Fibroblast of skin of abdomen (primary cell): Measurements from ENCODE around the gene TENT5C.

ENCODE experiments used
- DNase-seq: peaks from one replicate; pipeline ENCODE4 v3.0.0-alpha.2; 2013

TENT5C gene

DNA sequence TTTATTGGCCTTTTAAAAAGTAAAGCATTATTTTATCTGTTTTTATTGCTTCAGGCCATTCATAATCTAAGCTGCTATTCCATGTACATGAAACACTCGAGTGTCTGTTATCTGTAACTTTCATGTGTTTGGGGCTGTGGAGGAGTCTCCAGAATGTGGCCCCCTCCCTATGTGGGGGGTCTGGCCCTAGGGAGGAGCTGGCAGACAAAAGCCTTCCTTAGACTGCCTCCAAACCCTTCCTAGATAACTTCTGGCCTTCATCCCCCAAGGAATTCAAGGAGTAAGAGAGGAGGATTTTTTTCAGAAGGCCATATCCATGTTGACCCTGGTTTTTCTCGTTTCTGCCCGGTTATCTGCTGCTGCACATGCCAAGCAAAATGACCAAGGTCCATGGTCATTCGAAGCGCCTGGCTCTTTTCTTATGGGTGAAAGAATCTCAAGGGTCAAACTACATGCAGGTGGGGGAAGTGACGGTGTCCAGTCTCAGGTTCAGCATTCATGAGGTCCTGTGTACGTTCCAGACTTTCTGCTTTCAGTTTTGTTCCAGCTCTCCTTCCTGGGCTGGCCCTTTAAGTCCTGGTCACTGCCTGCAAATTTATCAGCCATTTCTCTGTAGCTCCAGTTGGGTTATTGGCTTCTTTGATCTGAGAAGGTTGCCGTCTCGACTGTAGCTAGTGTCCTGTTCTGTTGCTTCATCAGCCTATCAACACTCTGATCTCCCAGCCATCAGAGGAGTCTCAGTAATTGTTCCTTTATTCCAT lies 8.3 kb downstream of the TENT5C start:
- no peak for DNase-seq

DNA sequence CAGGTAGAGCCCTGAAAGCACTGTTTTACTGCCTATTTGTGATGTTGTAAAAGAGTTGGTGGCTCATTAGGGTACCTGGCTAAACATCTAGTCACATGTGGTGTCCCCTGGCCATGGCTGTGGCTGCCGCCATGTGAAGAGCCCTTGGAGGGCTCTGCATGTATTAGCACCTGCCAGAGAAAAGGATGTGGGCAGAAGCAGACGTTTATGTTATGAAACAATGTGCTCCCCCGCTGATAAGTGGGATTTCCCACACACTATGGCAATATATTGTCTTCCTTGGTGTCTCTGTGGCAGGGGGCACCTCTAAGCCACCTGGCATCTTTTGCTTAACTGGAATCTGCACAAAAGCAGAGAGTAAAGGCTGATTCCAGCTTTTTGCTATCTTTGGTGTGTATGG lies 9.6 kb downstream of the TENT5C start:
- DNase-seq, result no peak

DNA sequence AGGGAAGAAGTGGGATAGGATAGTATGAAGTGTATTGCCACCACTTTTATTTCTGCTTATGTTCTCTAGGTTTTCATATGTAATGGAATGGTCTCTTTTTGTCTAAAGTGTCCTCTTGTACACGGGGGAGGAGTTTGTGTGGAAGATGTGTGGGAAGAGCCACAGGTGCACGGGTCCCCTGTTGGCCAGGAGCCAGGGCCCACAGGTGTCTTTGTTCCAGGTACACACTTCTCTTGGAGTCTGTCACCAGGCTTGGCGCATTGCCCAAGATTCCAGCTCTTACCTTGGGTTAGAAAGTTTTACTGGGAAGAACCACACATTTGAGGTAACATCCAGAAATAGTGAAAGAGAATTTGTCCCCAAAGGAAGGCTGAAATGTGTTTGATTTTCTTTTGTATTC lies 10.5 kb downstream of the TENT5C start:
- DNase-seq, result no peak

DNA sequence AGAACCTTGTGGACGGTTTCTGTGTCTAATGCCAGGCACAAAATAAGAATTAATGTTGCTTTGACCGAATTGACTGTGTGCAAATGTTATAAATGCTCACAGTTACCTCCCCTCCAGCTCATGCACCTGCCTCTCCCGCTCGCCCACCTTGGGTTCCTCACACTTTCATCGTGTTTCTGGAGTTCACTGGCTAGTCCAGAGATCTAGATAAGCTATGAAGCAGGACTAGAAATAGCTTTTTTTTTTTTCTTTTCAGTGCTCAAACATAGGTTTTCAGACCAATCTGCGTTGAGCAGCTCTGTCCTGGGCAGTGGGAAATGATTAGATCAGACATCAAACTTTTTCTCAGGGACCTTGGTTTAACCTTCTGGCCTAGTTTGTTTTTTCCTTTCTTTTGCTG lies 11.1 kb downstream of the TENT5C start:
- DNase-seq, result no peak

DNA sequence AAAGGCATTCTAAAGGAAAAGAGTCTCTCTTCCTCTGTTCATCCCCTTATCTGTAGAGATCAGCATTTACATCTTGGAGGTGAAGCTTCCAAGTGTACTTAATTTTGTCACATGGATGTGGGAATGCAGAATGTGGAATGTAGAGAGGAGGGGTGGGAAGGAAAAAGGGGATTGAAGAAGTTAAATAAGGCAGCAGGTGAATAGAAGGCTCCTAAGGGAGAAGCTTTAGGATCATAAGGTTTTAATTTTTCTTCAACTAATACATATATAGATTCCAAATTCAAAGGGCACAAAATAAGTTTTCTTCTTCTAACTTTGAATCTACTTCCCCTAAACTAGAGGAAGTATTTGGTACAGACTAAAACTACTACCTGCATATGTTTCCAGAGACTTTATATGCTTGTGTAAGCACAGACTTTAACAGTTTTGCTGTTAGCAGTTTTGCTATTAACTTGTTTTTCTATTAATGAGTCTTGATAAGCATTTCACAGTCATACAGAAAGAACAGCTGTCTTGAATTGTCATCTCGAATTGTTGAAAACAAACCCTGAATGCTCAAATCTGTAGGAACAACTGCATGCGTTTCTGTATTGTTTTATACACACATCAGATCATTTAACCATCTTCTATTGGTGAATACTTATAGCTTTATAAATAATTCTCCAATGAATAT lies 12.7 kb downstream of the TENT5C start:
- no peak for DNase-seq

DNA sequence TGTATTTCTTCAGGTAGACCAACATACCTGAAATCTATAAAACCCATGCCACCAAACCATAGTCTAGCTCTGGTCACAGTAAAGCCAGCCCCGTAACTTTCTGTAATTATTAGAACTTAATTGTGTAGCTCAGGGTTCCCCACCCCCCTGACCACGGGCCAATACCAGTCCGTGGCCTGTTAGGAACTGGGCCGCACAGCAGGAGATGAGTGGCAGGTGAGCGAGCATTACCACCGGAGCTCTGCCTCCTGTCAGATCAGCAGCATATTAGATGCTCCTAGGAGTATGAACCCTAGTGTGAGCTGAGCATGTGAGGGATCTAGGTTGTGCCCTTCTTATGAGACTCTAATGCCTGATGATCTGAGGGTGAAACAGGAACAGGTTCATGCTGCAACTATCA lies 14.6 kb downstream of the TENT5C start:
- DNase-seq, result no peak

DNA sequence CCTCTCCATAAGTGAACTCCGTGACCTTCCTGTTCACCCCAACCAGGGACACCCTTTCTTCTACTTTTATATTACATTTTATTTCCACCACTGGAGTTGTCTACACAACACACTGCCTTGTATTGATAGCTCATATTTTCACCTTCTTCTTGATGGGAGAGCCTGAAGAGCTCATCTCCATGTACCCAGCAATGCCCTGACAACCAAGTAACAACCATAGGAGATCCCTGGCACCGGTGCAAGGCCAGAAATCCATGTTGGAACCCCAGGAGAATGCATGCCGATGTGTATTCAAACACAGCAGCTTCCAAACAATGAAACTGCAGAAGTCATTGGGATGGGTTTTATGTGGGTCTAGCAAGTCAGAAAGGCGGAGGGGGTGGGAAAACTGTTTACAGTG lies 15.5 kb downstream of the TENT5C start:
- DNase-seq, result no peak

DNA sequence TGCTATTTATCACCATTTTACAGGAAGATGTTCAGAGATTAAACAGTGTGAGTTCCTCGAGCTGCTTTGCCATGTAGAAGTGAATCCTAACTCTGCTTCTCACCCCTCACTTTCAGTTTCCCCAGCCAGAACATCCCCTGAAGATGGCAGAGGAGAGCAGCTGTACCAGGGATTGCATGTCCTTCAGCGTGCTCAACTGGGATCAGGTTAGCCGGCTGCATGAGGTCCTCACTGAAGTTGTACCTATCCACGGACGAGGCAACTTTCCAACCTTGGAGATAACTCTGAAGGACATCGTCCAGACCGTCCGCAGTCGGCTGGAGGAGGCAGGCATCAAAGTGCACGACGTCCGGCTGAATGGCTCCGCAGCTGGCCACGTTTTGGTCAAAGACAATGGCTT lies 16.9 kb downstream of the TENT5C start:
- no peak for DNase-seq

DNA sequence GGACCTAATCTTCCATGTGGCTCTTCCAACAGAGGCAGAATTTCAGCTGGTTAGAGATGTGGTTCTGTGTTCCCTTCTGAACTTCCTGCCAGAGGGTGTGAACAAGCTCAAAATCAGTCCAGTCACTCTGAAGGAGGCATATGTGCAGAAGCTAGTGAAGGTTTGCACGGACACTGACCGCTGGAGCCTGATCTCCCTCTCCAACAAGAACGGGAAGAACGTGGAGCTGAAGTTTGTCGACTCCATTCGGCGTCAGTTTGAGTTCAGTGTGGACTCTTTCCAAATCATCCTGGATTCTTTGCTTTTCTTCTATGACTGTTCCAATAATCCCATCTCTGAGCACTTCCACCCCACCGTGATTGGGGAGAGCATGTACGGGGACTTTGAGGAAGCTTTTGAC lies 17.3 kb downstream of the TENT5C start:
- no peak for DNase-seq

DNA sequence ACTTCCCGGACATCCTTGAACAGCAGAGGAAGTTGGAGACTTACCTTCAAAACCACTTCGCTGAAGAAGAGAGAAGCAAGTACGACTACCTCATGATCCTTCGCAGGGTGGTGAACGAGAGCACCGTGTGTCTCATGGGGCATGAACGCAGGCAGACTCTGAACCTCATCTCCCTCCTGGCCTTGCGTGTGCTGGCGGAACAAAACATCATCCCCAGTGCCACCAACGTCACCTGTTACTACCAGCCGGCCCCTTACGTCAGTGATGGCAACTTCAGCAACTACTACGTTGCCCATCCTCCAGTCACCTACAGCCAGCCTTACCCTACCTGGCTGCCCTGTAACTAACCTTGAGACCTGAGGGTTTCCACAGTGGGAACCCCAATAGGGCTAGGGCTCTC lies 17.9 kb downstream of the TENT5C start:
- no peak for DNase-seq

DNA sequence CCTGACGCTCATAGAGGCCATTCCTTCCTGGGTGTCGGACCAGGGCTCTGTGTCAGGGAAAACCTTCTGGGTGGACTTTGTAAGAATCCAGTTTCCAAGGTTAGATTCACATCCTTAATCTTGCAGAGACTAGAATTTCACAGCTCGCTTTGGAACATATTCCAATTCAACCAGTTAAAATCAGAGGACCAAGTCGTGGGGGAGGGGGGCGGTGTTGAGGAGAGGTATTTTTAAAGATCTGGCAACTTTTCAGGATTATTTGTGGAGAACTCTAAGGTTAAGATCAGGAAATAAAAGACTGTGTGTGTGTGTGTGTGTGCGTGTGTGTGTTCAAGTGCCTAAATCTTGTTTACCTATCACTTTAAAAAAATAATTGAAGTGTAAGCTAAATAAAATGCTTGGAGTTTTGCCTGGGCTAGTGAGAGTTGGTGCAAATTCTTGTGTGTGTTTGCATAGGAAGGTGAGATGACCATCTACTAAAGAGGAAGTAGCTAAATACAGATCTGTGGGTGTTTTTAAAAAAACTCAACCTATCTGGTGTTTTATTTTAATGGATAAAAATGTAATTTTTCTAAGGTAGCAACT lies 21.8 kb downstream of the TENT5C start:
- DNase-seq, result no peak

DNA sequence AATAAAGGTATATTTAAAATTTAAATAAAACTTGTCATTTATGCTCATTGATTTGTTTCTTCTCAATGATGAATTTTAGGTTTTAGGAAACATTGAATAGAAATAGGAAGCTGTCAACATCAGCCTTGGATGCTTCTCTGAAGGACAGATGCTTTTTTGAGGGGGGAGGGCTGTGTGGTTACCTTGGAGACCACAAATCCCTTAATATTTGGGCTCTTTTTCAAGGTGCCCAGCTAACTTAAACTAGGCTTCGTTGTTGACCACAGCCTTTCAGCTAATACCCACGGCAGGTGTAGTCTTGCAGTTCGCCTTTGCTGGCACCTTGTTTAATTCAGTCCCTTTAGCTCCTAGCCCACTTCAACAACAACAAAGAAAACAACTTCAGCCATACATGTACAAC lies 22.5 kb downstream of the TENT5C start:
- no peak for DNase-seq

DNA sequence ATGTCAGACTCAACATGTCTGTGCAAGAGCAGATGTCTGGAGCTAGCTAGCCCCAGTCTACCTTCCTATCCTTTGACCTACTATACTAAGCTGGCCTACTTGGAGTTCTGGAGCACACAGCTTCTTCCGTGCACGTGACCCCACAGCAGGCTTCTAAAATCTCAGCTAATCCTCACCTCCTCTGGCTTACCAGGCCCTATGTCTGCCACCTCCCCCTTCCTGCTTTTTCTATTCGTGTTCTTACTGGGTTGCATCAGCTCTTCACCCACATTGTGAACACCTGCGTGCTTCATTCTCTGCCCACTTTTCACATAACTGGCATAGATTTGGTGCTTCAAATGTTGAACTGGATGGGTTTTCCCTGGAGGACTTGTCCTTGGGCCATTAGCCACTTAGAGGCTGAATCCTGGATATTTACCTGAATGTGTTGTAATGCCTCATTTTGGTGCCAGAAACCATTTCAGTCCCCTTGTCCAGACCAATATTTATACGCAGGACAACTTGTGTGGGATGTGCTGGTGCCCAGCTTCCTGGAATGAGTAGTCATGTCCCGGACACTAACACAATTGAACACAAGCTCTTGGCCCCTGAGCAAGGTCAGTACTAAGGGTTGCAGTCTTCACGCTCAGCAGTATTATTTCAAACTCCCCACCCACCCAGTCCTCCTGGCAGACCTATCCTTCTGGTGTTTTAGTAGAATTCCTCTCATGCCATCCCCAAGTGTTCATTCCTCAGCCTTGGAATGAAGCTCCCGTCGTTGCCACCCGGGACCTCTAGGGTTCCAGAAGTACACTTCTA lies 24.0 kb downstream of the TENT5C start:
- DNase-seq, result no peak

DNA sequence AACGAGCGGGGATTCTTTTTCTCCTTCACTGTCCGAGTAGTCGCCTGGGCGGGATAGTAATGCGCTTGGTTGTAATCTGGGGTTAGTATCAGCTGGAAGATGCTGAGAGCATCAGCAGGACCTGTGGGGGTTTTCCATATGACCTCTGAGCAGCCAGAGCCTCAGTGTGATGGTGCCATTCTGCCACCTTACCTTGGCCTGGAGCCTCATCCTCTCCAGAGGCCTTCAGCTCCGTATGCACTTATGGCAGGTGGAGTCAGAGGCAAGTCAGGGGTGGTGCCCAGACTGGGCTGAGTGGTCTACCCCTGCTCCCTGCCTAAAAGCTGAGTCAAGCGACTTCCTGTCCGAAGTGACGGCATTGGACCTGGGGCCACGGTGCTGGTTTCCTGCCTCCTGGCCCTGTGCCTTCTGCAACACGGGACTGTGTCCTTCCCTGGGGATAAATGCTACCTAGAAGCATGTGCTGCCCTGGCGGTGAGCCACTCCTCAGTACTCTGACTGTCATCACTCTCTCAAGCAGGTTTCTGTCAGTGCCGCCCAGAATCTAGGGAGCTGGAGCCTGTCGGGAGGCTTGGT lies 24.7 kb downstream of the TENT5C start:
- no peak for DNase-seq

DNA sequence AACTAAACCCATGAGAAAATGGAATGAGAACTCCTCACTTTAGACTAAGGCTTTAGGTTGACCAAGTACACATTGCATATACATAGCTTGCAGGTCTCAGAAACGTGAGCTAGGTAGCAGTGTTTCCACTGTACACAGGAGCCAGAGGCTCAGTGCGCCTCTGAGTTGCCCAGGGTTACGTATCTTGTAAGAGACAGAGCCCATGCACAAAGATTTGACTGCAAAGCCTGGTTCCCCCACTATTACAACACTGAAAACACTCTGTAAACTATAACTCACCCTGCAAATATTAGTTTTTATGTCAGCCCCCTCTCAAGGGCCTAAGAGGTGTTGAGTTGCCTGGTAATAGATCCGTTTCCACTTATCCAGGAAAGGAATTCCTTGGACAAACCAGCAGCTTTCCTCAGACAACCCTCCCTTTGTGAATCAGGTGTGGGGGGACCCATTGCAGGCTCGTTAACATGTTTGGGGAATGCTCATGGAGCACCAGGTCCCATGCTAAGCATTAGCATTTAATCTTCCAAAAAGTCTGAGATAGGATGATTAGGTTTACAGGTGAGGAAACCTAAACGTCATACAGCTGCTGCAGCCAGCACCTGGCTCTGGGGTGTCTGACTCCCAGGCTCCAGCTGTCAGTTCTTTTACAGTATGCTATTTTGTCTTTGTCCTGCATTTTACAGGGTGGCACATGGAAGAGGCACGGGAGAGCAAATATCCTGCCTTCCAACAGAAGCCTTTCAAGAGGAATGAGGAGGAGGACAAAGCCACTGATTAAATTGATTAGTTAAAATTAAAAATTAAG lies 25.7 kb downstream of the TENT5C start:
- no peak for DNase-seq

DNA sequence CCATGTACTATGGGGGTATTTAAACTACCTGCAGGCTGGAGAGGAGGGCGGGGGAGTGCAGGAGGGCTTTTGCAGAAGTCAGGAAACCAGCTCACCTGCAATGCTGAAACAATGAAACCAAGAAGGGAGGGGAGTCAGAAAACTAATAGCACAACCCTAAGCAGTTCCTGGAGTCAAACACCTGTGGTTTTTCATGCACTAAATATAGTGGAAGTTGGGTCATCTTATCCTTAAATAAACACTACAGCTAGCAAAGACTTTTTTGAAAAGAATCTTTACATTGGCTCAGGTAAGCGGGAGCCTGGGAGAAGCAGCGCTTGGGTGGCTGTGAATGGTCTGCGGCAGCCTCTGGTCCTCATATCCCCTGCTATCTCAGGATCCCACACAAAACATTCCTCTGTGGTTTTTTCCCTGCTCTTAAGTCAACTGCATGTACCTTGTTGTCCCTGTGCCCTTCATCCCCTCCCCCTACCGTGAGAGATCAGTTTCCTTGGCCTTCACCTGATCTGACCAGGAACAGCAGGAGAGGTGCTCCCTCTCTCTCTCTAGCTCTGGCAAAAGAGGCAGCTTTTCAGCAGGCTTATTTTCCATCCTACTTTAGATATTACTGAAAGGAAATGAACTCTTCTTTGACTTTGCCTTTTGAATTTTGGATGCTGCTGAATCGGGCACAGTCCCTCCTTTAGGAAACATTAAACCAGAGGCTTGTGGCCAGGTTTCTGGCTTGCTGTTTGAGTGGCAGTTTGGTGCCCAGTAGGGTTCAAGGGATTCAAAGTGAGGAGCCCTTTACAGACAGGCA lies 26.6 kb downstream of the TENT5C start:
- no peak for DNase-seq

DNA sequence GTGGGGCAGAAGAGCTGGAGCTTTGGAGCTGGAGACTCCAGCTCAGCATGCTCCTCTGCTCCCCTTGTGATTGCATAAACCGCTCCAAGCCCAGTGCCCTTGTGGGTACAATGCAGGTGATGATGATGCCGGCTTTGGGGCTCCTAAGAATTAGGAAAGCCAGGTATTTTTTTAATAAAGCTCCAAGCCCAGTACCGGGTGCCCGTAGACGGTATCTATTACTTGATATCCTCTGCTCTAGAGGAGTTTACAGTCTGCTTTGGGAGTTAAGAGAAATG lies 27.2 kb downstream of the TENT5C start:
- no peak for DNase-seq

DNA sequence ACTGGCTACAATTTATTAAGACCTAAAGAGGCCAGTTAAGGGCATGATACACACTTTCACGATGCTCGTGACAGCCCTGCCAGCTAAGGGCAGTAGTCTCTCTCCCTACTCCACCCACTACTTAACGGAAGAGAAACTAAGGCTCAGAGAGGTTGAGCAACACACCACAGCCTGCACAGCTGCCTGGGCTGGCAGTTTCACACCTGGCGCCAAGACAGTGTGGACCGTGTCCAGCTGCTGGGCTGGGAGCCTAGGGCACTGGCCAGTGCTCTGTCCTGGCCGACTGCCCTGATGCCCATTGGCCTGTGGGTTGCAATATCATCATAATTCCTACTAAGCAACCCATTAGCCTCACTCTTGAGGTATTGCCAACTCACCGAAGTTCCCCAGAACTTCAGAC lies 27.6 kb downstream of the TENT5C start:
- DNase-seq, result no peak

DNA sequence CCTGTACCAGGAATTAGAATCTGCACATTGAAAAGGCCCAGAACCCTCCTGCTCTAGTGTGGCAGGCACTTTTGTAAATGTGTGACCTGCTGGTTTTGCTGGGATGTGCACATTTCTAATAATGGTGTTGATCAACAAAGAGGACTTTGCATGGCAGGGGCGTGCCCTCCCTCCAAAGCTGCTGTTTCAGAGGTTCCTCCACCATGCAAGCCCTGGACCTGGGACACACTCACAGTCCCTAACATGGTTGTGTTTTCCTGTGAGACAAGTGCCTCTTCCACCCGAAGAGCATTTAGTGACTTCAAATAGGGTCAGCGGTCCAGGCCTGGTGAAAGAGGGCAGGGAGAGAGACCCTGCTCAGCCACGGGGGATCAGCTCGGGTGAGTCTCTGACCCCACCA lies 28.1 kb downstream of the TENT5C start:
- DNase-seq, result no peak

DNA sequence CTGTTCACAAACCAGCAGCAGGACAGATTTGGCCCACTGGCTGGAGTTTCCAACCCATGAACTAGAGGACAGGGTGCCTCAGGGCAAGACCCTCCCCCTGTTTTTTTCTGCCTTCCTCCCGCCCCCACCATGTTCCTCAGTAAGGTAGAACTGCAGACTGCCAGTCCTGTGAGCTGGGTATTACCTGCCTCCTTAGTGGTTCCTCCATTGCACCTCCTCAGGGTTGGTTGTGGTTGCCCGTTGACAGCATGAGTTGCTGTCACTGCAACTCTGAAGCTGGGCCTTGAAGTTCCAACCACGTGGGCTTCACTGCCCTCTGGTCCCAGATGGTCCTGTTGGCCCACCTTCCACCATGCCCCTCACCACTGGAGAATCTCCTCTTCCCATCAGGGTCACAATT lies 28.8 kb downstream of the TENT5C start:
- no peak for DNase-seq

DNA sequence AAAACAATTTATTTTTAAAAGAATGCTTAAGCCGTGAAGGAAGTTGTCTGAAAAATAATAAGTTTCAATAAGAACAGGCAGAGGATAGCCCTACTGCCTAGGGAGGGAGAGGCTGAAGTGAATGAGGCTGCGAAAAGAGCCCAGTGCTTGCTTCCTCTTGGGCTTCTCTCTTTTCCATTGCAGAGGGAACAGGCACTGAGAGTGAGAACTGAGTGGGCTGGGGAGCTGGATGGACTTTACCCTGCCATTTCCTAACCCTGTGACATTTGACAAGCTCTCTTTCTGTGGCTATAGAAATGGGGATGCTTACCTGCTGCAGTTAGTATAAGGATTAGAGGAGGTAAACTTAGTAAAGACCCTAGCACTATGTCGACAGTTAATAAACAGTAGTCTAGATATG lies 30.0 kb downstream of the TENT5C start:
- DNase-seq, result no peak
